Heart right ventricle (tissue), 16 donors: ENCODE data around the gene AGAP1. TPM values are rescaled to one million over a fixed set of nuclear protein-coding genes. Genes with fewer than 3 reads are reported as not detected.

ENCODE experiments used
- ATAC-seq, 8 donors: fragments of 200-7000 bp; cut with Tn5 transposase; one replicate each; pipeline ENCODE4 v1.9.1; 2020; ENCODE audit warnings: mild to moderate bottlenecking in 8 of 8, moderate library complexity in 8 of 8, moderate number of reproducible peaks in 1 of 8
- DNase-seq, 2 donors: peaks; one replicate each; pipeline ENCODE4 v3.0.0-alpha.2; 2020
- H3K27ac ChIP-seq, 10 donors: fragments of 200-600 bp; sonication (generic) in 2 of 10; one replicate each; pipeline versions ENCODE4 v1.5.0 to v1.8.0; 2020 to 2022; ENCODE audit warnings: mild to moderate bottlenecking in 3 of 10
- H3K27me3 ChIP-seq, 7 donors: fragments of 200-600 bp; one replicate each; pipeline ENCODE4 v1.8.0; 2021 to 2022; ENCODE audit warnings: mild to moderate bottlenecking in 2 of 7
- H3K36me3 ChIP-seq, 9 donors: fragments of 200-600 bp; sonication (generic) in 1 of 9; one replicate each; pipeline versions ENCODE4 v1.5.0 to v1.8.0; 2020 to 2022; ENCODE audit warnings: mild to moderate bottlenecking in 2 of 9
- H3K4me1 ChIP-seq, 9 donors: fragments of 200-600 bp; sonication (generic) in 1 of 9; one replicate each; pipeline versions ENCODE4 v1.5.0 to v1.8.0; 2020 to 2022; ENCODE audit warnings: mild to moderate bottlenecking in 4 of 9
- H3K4me3 ChIP-seq, 10 donors: fragments of 200-600 bp; sonication (generic) in 2 of 10; one replicate each; pipeline versions ENCODE4 v1.5.0 to v1.8.0; 2020 to 2022; ENCODE audit warnings: mild to moderate bottlenecking in 7 of 10, moderate library complexity in 2 of 10
- H3K9me3 ChIP-seq, 11 donors: fragments of 200-600 bp in 10 of 11; sonication (generic) in 2 of 11; one replicate each; pipeline versions ENCODE4 v1.5.0 to v1.8.0; 2013 to 2022; ENCODE audit warnings: mild to moderate bottlenecking in 2 of 11, control low read depth in 1 of 11, moderate library complexity in 1 of 11
- WGBS, 2 donors: extraction: QIAGEN DNeasy Blood & Tissue Kit; methylation state at CpG; one replicate each; pipeline ENCODE4 v1.1.7; 2013; ENCODE audit warnings: inconsistent platforms in 1 of 2; 5-methylcytosine and 5-hydroxymethylcytosine counted together
- intact Hi-C, 10 donors: fragments of 100-400 bp; cut with DNase I; formaldehyde crosslinking; loops; one replicate each; pipeline versions ENCODE4 v1.11.1 to v1.14.2; 2022
- polyA plus RNA-seq, 2 donors: library from polyadenylated mRNA; stranded (reverse); fragments of 200-250 nt; gene quantifications; one replicate each; pipeline ENCODE4 v1.2.3, GENCODE V29; 2013
- total RNA-seq, 10 donors: library from RNA; stranded (reverse); fragmentation: NEBNext Ultra II Directional in 3 of 10; extraction: Animal tissue kit (Norgen Biotek cat#: 25700) in 3 of 10; gene quantifications; one replicate each; pipeline versions ENCODE4 v1.2.1 to v1.2.4, GENCODE V29; 2021 to 2023
- TF ChIP-seq, protein P1 (sequence below), 9 donors: fragments of 200-600 bp; sonication (generic) in 2 of 9; IDR thresholded peaks; one replicate each; pipeline versions ENCODE4 v1.5.0 to v1.8.0; 2021 to 2022; ENCODE audit warnings: antibody characterized with exemption in 9 of 9, mild to moderate bottlenecking in 5 of 9, moderate library complexity in 1 of 9
- donor health status: Arrhythmogenic right ventricular cardiomyopathy.
- donor health status: ischemic (EF 13 %, LVEDD 7.1; RV severe dilation, severe dysfunction).
- donor health status: healthy with polysubstance abuse.
- donor health status: DM: no; HTN: yes; CAD: no.
- donor health status: DM: no; HTN: no; CAD: no.
- donor health status: ischemic (EF 25% LVEDD 6.9; RV normal size, moderate dysfunction).
- donor health status: ischemic (EF 25% LVEDD 5.7; RV mildly dilated, moderate dysfunction).
- donor health status: healthy.
- donor health status: DM: yes; HTN: yes; CAD: no.
- donor health status: Ischemic cardiomyopathy.
- donor health status: ischemic (EF 35%, LVEDD 5.7; RV mildly dilated, moderate dysfunction).
- donor health status: nonischemic (EF 11% LVEDD 7.7; RV severe dilation, severe dysfunction).
- donor health status: DM: yes; HTN: yes; CAD: no.
- donor health status: PGD.
- donor health status: ischemic (EF 29% LVEDD 5.4; RV normal size, mild dysfunction).
- donor health status: nonischemic (EF 23%, LVEDD 6.1; RV moderate dilation, normal function).

The AGAP1 gene
- total and polyA plus RNA-seq, 12 donors: 3.5 to 29.2 (median 19.4) TPM

DNA sequence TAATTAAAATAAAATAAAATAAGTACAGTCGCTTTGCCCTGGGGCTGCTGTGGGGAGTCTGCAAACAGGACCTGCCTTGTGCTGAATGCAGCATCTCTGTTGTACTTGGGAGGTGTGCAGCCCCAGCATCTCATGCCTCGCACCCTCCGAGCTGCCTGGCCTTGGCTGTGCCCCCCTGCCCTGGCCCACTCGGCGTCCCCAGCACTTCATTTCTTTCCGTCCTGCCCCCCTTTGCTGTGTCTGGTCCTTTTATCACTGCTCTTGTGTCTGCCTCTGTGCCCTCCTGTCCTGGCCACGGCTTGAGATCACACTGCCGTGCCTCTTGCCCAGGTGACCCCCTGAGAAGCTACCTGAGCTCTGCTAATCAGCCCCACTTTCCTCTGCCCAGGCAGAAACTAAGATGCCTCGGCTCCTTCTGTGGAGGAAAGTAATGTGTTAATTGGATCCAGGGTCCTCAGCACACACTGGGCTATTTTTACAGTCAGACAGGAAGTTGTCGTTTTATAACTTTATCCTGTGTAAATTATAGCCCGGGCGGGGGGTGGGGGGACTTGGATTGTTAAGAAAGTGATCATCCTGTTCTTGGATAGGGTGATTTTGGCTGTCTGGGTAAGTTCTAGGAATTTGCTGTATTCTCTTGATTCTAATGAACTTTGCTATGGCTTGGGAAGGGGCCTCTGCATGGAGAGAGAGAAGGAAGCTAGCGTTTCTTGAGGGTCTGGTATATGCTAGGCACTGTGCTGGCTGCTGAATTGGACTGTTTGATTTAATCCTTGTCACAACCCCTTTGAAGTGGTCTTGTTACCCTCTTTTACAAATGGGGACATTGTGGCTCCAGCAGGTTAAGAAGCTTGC, 69.4 kb downstream of the AGAP1 start:
- 39 to 42% methylated on average over 13 of the region's 13 CpGs for WGBS, 2 donors
- Histone ChIP-seq H3K27me3 (no peaks in the 10 kb centered on the region), H3K36me3 (peaks cover 0 to 5% (median 0%) of the 10 kb centered on the region in 9 donors), H3K4me3 (no peak overlapping the region), H3K9me3 (peaks cover 0 to 3% (median under 1%) of the 10 kb centered on the region in 11 donors), H3K27ac (no peak overlapping the region), H3K4me1 (peaks cover 2 to 53% (median 25%) of the 10 kb centered on the region in 9 donors)
- DNase-seq (no peak), ATAC-seq (peak in 1 of 8 donors; percentile 40)
- TF ChIP-seq, protein P1, sequence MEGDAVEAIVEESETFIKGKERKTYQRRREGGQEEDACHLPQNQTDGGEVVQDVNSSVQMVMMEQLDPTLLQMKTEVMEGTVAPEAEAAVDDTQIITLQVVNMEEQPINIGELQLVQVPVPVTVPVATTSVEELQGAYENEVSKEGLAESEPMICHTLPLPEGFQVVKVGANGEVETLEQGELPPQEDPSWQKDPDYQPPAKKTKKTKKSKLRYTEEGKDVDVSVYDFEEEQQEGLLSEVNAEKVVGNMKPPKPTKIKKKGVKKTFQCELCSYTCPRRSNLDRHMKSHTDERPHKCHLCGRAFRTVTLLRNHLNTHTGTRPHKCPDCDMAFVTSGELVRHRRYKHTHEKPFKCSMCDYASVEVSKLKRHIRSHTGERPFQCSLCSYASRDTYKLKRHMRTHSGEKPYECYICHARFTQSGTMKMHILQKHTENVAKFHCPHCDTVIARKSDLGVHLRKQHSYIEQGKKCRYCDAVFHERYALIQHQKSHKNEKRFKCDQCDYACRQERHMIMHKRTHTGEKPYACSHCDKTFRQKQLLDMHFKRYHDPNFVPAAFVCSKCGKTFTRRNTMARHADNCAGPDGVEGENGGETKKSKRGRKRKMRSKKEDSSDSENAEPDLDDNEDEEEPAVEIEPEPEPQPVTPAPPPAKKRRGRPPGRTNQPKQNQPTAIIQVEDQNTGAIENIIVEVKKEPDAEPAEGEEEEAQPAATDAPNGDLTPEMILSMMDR (IDR thresholded peaks at IDR 0.05): no peak
- intact Hi-C loops: no loop called here

DNA sequence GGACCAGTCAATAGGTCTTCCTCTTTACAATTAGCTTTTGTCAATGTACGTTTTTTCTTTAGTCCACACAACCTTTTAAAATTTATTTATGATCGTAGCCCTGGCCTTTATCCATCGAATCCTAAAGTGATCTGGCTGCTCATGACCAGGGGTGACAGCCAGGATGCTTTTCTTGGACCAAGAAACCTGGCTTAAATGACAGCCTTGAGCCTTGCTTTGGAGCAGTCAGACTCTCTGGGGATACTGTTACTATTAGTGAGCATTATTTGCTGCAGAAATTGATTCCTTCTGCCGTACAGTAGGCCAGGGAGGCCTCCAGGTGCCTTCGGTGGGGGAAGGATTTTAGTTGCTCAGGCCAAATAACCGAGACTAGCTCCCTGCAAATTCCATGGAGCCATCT, 70.2 kb downstream of the AGAP1 start:
- Histone ChIP-seq H3K4me3 (no peak overlapping the region), H3K4me1 (peaks cover 2 to 52% (median 24%) of the 10 kb centered on the region in 9 donors), H3K9me3 (peaks cover 0 to 10% (median 7%) of the 10 kb centered on the region in 11 donors), H3K36me3 (peaks cover 0 to 11% (median 0%) of the 10 kb centered on the region in 9 donors), H3K27me3 (no peaks in the 10 kb centered on the region), H3K27ac (no peak overlapping the region)
- ATAC-seq (no peak), DNase-seq (no peak)
- TF ChIP-seq, protein P1 (IDR thresholded peaks at IDR 0.05): no peak
- intact Hi-C loops: no loop called here
- WGBS, 2 donors: 57 to 62% methylated on average over 6 of the region's 6 CpGs

DNA sequence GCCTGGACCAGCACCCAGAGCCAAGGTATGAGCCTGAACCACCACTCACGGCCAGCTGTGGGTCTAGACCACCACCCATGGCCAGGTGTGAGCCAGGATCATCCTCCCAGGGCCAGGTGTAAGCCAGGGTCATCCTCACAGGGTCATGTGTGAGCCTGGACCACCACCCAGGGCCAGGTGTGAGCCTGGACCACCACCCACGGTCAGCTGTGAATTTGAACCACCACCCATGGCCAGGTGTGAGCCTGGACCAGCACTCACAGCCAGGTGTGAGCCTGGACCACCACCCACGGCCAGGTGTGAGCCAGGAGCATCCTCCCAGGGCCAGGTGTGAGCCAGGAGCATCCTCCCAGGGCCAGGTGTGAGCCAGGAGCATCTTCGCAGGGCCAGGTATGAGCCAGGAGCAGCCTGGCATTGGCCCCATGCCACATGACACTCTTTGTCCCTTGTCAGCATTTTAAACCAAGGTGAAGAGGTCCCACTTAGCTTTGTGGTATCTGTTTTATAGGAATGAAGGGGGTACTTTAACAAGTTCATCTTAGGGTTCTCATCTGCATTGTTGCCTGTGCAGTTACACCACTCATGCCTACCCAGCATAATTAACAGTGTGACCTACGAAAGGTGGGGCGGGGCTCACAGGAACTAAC, 71.2 kb downstream of the AGAP1 start:
- Histone ChIP-seq H3K27ac (no peak overlapping the region), H3K27me3 (no peaks in the 10 kb centered on the region), H3K4me1 (peaks cover 2 to 52% (median 24%) of the 10 kb centered on the region in 9 donors), H3K9me3 (peaks cover 0 to 10% (median 7%) of the 10 kb centered on the region in 11 donors), H3K4me3 (no peak overlapping the region), H3K36me3 (peaks cover 0 to 11% (median 0%) of the 10 kb centered on the region in 9 donors)
- TF ChIP-seq, protein P1 (IDR thresholded peaks at IDR 0.05): no peak
- DNase-seq: no peak
- 91 to 92% methylated on average over 6 of the region's 6 CpGs for WGBS, 2 donors
- no peak for ATAC-seq
- intact Hi-C loops: no loop called here

DNA sequence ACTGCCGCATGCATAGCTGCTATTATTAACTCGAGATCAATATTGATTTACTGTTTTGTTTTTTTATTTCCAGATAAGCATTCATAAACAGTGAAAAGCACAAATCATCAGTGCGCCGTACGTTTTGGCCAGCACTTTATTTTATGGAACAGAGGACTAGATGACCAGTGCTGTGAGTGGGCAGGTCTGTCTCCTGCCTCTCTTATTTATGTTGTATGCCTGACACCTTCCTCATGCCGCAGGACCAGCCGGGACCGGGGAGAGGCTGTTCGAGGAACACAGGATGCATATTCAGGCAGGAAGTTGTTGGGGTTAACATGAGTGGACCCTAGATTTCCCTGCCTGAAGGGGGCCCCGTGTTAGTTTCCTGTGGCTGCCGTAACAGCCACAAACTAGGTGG, 72.6 kb downstream of the AGAP1 start:
- Histone ChIP-seq H3K27ac (no peak overlapping the region), H3K27me3 (no peaks in the 10 kb centered on the region), H3K4me3 (no peak overlapping the region), H3K4me1 (peaks cover 2 to 42% (median 22%) of the 10 kb centered on the region in 9 donors), H3K36me3 (peaks cover 0 to 11% (median 0%) of the 10 kb centered on the region in 9 donors), H3K9me3 (peaks cover 0 to 10% (median 7%) of the 10 kb centered on the region in 11 donors)
- ATAC-seq: no peak
- DNase-seq: no peak
- intact Hi-C loops: no loop called here
- TF ChIP-seq, protein P1 (IDR thresholded peaks at IDR 0.05): no peak
- WGBS, 2 donors: 68 to 72% methylated on average over 11 of the region's 11 CpGs
